Activated naive CD4-positive, alpha-beta T cell treated with anti-CD3 and anti-CD28 coated beads, Interleukin-2, amount 10 ng/mL, durations not matched to agents 7 days and 5 days (primary cell): ENCODE measurements around the gene KLK1.
"Not testable (repeated sequence)": the region's sequence is repeated elsewhere in the genome, so short reads cannot be mapped to it uniquely, and the experiment has no call there.

ENCODE experiments used
- CTCF ChIA-PET: fragments of 350-600 bp; sonication (Branson Sonifier 250); formaldehyde crosslinking; loops from one replicate; lab custom pipeline; 2021; ENCODE audit warnings: antibody characterized with exemption; lab: Charles Lee
- DNase-seq: peaks from one replicate; pipeline ENCODE4 v3.0.0-alpha.2; 2020
- H3K27ac Mint-ChIP-seq: one replicate; pipeline ENCODE4 v1.8.0; 2021; ENCODE audit warnings: mild to moderate bottlenecking, moderate library complexity, mixed read lengths
- H3K27me3 Mint-ChIP-seq: one replicate; pipeline ENCODE4 v1.8.0; 2021; ENCODE audit warnings: mild to moderate bottlenecking, mixed read lengths
- H3K36me3 Mint-ChIP-seq: one replicate; pipeline ENCODE4 v1.8.0; 2021; ENCODE audit warnings: mixed read lengths
- H3K4me1 Mint-ChIP-seq: one replicate; pipeline ENCODE4 v1.8.0; 2021; ENCODE audit warnings: mixed read lengths
- H3K4me3 Mint-ChIP-seq: one replicate; pipeline ENCODE4 v1.8.0; 2021; ENCODE audit warnings: mild to moderate bottlenecking, moderate library complexity, mixed read lengths
- H3K9me3 Mint-ChIP-seq: one replicate; pipeline ENCODE4 v1.8.0; 2021; ENCODE audit warnings: mixed read lengths

The KLK1 gene

GRCh38 chr19:50796128-50796633 lies 27.4 kb downstream of the KLK1 start:
- no peak overlapping the region for H3K4me3 Mint-ChIP-seq
- H3K9me3 Mint-ChIP-seq: no peaks in the 10 kb centered on the region
- CTCF ChIA-PET: no interaction called here
- peaks cover 13% of the 10 kb centered on the region for H3K36me3 Mint-ChIP-seq
- no peaks in the 10 kb centered on the region for H3K27me3 Mint-ChIP-seq
- no peak overlapping the region for H3K27ac Mint-ChIP-seq
- peaks cover 16% of the 10 kb centered on the region for H3K4me1 Mint-ChIP-seq
- DNase-seq: no peak

DNA sequence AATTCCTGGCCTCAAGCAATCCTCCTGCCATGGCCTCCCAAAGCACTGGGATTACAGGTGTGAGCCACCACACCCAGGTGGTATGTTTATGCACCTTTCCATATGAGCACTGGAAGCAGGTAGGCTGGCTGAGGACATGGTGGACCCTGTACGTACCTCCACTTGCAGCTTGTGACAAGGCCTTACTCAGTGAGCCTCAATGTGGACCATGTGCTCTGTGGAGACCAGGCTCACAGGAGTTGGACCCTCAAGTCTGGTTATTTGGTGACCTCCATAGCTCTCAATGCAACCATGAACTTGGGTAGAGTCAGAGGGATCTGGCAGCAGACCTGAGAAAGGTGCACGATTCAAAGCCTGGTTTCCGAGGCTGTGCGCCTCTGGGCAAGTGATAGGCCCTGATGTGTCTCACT lies 27.9 kb downstream of the KLK1 start:
- Mint-ChIP-seq H3K27ac (no peak overlapping the region), H3K36me3 (peaks cover 8% of the 10 kb centered on the region), H3K9me3 (no peaks in the 10 kb centered on the region), H3K4me1 (peaks cover 10% of the 10 kb centered on the region), H3K4me3 (no peak overlapping the region), H3K27me3 (no peaks in the 10 kb centered on the region)
- DNase-seq: no peak
- CTCF ChIA-PET: no interaction called here

DNA sequence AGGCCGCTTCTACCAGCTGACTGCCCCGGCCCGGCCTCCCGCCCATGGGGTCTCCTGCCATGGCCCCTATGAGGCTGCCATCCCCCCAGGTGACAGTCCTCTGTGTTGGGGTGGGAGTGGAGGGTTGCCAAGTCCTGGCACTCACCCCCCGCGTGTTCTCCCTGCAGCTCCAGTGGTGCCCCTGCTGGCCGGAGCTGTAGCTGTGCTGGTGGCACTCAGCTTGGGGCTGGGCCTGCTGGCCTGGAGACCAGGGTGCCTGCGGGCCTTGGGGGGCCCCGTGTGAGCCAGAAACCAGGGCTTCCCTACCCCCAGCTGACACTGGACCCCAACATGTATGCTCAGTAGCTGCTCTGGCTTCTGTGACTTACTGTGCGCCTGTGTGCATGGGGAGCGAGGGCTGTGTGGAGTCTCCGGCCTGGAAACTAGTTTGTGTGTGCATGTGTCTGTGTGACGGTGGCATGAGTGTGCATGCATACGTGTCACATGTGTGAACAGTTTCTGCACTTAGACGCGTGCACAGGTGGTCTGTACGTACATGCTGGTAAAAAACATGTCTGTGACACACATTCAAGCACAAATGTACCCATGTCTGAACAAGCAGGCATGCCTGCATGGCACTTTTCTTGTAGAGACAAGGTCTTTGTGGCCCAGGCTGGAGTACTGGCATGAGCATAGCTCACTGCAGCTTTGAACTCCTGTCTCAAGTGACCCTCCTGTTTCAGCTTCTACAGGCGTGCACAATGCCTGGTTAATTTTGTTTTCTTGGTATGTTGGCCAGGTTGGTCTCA lies 28.5 kb downstream of the KLK1 start:
- no peaks in the 10 kb centered on the region for H3K27me3 Mint-ChIP-seq
- no peak for DNase-seq
- peaks cover 8% of the 10 kb centered on the region for H3K4me1 Mint-ChIP-seq
- CTCF ChIA-PET: no interaction called here
- no peak overlapping the region for H3K4me3 Mint-ChIP-seq
- H3K36me3 Mint-ChIP-seq: peaks cover 5% of the 10 kb centered on the region
- peak overlapping the region; percentile 76 for H3K27ac Mint-ChIP-seq
- no peaks in the 10 kb centered on the region for H3K9me3 Mint-ChIP-seq

DNA sequence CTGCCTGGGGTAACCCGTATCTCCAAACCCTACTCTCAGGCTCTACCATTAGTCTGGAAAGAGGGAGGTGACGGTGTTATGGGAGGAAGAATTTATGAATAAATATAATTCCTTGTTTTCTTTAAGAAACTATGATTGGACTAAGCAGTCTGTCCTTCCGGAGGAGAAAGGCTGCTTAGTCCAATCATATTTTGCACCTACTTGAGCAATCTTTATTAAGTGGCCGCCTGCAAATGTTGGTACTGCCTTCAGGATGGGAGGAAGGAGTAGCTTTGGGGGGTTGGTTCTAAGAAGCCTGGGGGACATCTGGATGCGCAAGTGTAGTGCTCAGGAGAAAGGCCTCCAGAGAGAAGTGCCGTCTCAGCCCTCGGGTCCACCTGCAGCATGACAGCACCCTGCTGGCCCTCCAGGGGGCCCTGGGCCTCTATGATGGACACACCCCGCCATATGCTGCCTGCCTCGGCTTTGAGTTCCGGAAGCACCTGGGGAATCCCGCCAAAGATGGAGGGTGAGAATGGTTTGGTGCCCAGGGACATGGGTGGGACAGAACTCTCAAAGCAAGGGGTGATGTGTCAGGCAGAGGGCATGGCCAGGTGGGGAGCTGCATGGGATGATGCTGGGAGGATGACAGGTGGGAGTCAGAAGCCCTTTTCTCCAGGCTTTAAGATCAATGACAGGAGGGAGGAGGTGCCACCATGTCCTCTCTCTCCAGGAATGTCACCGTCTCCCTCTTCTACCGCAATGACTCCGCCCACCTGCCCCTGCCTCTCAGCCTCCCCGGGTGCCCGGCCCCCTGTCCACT lies 29.3 kb downstream of the KLK1 start:
- no peak overlapping the region for H3K27ac Mint-ChIP-seq
- H3K36me3 Mint-ChIP-seq: peaks cover 5% of the 10 kb centered on the region
- no peaks in the 10 kb centered on the region for H3K27me3 Mint-ChIP-seq
- DNase-seq: no peak
- H3K4me3 Mint-ChIP-seq: no peak overlapping the region
- CTCF ChIA-PET: no interaction called here
- peaks cover 7% of the 10 kb centered on the region for H3K4me1 Mint-ChIP-seq
- no peaks in the 10 kb centered on the region for H3K9me3 Mint-ChIP-seq

- H3K9me3 Mint-ChIP-seq: no peaks in the 10 kb centered on the region
- no peak overlapping the region for H3K4me3 Mint-ChIP-seq
- H3K27ac Mint-ChIP-seq: no peak overlapping the region
- DNase-seq: no peak
- CTCF ChIA-PET: interaction anchor here (0.7 kb wide), 1 partner anchor 493 kb away, joined by 5 read pairs; no protein-coding TSS in a partner anchor
- H3K36me3 Mint-ChIP-seq: peaks cover 5% of the 10 kb centered on the region
- H3K27me3 Mint-ChIP-seq: no peaks in the 10 kb centered on the region
- peaks cover 7% of the 10 kb centered on the region for H3K4me1 Mint-ChIP-seq
Measured at GRCh38 chr19:50793558-50794065, 30.0 kb downstream of the KLK1 start.

- CTCF ChIA-PET: interaction anchor here (0.7 to 1.2 kb wide), 3 partner anchors 9 to 492 kb away, joined by 3 to 5 read pairs (median 4); no protein-coding TSS in a partner anchor
- H3K4me3 Mint-ChIP-seq: no peak overlapping the region
- DNase-seq: no peak
- H3K36me3 Mint-ChIP-seq: peaks cover 3% of the 10 kb centered on the region
- H3K4me1 Mint-ChIP-seq: peaks cover 7% of the 10 kb centered on the region
- no peaks in the 10 kb centered on the region for H3K9me3 Mint-ChIP-seq
- no peaks in the 10 kb centered on the region for H3K27me3 Mint-ChIP-seq
- H3K27ac Mint-ChIP-seq: no peak overlapping the region
Measured at GRCh38 chr19:50792272-50793250, 31.0 kb downstream of the KLK1 start.

DNA sequence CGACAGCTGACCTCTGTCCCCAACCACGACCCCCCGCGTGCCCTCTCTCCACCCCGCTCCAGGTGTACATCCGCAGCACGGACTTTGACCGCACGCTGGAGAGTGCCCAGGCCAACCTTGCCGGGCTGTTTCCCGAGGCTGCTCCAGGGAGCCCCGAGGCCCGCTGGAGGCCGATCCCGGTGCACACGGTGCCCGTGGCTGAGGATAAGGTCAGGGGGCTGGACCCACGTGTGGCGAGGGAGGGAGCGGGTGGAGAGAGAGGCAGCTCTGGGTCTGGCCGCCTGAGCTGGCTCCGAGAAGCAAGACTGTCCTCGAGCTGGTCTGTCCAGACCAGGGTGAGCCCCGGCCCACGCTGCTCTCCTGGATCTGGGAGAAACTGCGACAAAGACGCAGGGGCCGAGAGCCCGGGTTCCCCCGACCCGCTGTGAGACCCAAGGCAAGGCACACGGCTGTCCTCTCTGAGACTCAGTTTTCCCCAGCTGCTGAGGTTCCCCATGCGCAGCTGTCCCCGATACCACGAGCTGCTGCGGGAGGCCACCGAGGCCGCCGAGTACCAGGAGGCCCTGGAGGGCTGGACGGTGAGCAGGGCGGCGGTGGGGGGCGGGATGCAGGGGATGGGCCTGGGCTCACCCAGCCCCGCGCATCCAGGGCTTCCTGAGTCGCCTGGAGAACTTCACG lies 31.9 kb downstream of the KLK1 start:
- Mint-ChIP-seq H3K4me3 (no peak overlapping the region), H3K36me3 (peaks cover 2% of the 10 kb centered on the region), H3K27me3 (no peaks in the 10 kb centered on the region), H3K27ac (no peak overlapping the region), H3K4me1 (peaks cover 7% of the 10 kb centered on the region), H3K9me3 (no peaks in the 10 kb centered on the region)
- CTCF ChIA-PET: interaction anchor here (0.6 to 1.2 kb wide), 2 partner anchors 131 to 236 kb away, joined by 3 to 4 read pairs; no protein-coding TSS in a partner anchor
- DNase-seq: no peak

GRCh38 chr19:50790922-50791467 lies 32.6 kb downstream of the KLK1 start:
- no peak overlapping the region for H3K27ac Mint-ChIP-seq
- CTCF ChIA-PET: interaction anchor here (0.6 kb wide), 1 partner anchor 235 kb away, joined by 3 read pairs; no protein-coding TSS in a partner anchor
- peaks cover 7% of the 10 kb centered on the region for H3K4me1 Mint-ChIP-seq

DNA sequence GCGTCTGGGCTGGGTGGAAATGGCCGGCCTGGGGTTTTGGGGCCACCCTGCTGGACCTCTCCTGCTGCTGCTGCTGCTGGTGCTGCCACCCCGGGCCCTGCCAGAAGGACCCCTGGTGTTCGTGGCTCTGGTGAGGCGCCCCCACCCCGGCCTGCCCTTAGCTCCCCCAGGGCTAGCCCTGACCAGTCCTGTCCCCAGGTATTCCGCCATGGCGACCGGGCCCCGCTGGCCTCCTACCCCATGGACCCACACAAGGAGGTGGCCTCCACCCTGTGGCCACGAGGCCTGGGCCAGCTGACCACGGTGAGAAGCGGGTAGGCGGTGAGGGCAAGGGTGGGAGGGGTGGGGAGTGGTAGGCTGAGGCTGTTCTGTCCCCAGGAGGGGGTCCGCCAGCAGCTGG lies 33.2 kb downstream of the KLK1 start, which contains the start of gene ACP4:
TSS of gene ACP4 (plus strand) at position 20 of the 400 bp plus-strand sequence. CDS start at position 20, 0 bp downstream.
- CTCF ChIA-PET: interaction anchor here (1.2 kb wide), 1 partner anchor 131 kb away, joined by 4 read pairs; no protein-coding TSS in a partner anchor
- Mint-ChIP-seq H3K4me1 (peaks cover 7% of the 10 kb centered on the region), H3K9me3 (no peaks in the 10 kb centered on the region), H3K27ac (no peak within 1 kb of the TSS), H3K4me3 (no peak within 1 kb of the TSS), H3K27me3 (peaks cover under 1% of the 10 kb centered on the region), H3K36me3 (peaks cover 2% of the 10 kb centered on the region)
- no peak for DNase-seq

More at GRCh38 chr19:50790922-50791467, 32.6 kb downstream of the KLK1 start:
- H3K27me3 Mint-ChIP-seq: no peaks in the 10 kb centered on the region
- peaks cover 2% of the 10 kb centered on the region for H3K36me3 Mint-ChIP-seq
- no peaks in the 10 kb centered on the region for H3K9me3 Mint-ChIP-seq
- no peak for DNase-seq
- no peak overlapping the region for H3K4me3 Mint-ChIP-seq

DNA sequence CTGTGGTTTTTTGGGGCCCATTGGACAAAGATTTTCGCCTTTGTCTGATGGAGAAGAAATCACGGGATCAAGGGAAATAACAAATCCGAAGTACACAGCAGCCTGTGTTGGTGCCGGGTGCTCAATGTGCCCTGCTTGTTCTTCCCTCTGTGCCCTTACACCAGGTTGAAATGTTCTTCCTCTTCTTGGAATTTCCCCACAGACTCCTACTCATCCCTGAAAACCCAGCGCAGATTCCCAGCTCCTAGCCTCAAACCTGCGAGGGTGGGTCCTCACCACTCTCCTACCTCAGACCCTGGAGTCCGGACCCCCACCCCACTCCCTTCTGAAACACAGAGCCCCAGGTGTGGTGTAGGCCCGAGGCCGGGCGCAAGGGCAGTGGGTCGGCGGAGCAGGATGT lies 38.3 kb downstream of the KLK1 start:
- Mint-ChIP-seq H3K27me3 (peaks cover 25% of the 10 kb centered on the region), H3K9me3 (no peaks in the 10 kb centered on the region), H3K4me3 (no peak overlapping the region), H3K4me1 (peaks cover 6% of the 10 kb centered on the region), H3K36me3 (no peaks in the 10 kb centered on the region), H3K27ac (no peak overlapping the region)
- CTCF ChIA-PET: interaction anchor here (1.1 to 4.4 kb wide), 2 partner anchors 60 to 247 kb away, joined by 4 to 25 read pairs; no protein-coding TSS in a partner anchor
- DNase-seq: no peak

- H3K36me3 Mint-ChIP-seq: no peaks in the 10 kb centered on the region
- H3K9me3 Mint-ChIP-seq: no peaks in the 10 kb centered on the region
- H3K27ac Mint-ChIP-seq: no peak overlapping the region
- H3K27me3 Mint-ChIP-seq: peaks cover 31% of the 10 kb centered on the region
- DNase-seq: no peak
- CTCF ChIA-PET: interaction anchor here (1.1 to 4.4 kb wide), 3 partner anchors 60 to 246 kb away, joined by 4 to 25 read pairs (median 8); no protein-coding TSS in a partner anchor
- peaks cover 6% of the 10 kb centered on the region for H3K4me1 Mint-ChIP-seq
- no peak overlapping the region for H3K4me3 Mint-ChIP-seq
Measured at GRCh38 chr19:50784710-50785109, 38.9 kb downstream of the KLK1 start.

GRCh38 chr19:50783848-50784152 lies 39.8 kb downstream of the KLK1 start:
- H3K36me3 Mint-ChIP-seq, DNase-seq, H3K4me3 Mint-ChIP-seq, H3K9me3 Mint-ChIP-seq, H3K4me1 Mint-ChIP-seq, H3K27ac Mint-ChIP-seq: not testable (repeated sequence)
- CTCF ChIA-PET: interaction anchor here (0.7 to 4.4 kb wide), 5 partner anchors 68 to 245 kb away, joined by 3 to 25 read pairs (median 4); no protein-coding TSS in a partner anchor
- H3K27me3 Mint-ChIP-seq: peaks cover 40% of the 10 kb centered on the region
